NCI-H1417 treated with DMSO at 0.1 percent for 48 hours (cell line): ENCODE data around the gene POLR2B.
"Not testable (repeated sequence)": the region's sequence is repeated elsewhere in the genome, so short reads cannot be mapped to it uniquely, and the experiment has no call there.

Source experiments
- DNase-seq: peaks from one replicate; lab custom pipeline; 2025; lab: John Stamatoyannopoulos, UW

Gene POLR2B

DNA sequence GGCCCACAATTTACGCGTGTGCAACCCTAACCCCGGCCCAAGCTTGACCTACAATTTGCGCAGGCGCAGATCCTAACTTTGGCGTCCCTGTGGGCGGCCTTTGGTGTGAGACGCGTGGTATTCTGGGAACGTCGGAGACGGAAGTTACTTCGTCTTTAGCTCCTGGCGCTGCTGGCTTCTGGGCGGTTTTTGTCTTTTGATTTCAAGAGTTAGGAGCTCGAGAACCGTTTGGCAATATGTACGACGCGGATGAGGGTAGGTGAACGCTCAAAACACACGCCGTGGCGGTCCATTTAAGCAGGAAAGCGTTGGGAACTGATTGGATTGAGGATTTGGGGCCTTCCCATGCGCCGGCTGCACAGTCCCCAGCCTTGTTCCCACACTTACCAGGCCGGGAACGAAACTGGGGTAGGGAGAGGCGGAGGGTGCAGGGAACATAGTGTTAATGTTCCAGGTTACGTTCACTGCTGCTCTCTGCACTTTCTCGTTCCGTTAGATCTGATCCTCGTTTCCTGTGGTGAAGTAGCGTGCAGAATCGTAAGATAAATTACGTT, at the start of gene POLR2B:
POLR2B (plus strand) TSS at position 147 of the 554 bp plus-strand sequence; CDS start at position 237, 90 bp downstream.
- peak; percentile 58 for DNase-seq

- no peak for DNase-seq
These were observed 48.1 kb upstream of the POLR2B start for GRCh38 chr4:56930638-56931037.

DNA sequence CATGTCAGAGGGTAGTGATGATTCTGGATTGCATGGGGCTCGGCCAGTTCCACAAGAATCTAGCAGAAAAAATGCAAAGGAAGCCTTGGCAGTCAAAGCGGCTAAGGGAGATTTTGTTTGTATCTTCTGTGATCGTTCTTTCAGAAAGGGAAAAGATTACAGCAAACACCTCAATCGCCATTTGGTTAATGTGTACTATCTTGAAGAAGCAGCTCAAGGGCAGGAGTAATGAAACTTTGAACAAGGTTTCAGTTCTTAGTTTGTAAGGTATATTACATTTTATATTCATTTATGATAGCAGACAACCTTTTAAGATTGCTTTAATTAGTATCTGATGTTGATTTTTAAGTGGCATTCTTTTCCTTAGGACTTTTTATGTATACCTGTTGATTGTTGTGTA, 46.8 kb upstream of the POLR2B start:
- DNase-seq: no peak

GRCh38 chr4:56937262-56937661, 41.4 kb upstream of the POLR2B start:
- no peak for DNase-seq

DNA sequence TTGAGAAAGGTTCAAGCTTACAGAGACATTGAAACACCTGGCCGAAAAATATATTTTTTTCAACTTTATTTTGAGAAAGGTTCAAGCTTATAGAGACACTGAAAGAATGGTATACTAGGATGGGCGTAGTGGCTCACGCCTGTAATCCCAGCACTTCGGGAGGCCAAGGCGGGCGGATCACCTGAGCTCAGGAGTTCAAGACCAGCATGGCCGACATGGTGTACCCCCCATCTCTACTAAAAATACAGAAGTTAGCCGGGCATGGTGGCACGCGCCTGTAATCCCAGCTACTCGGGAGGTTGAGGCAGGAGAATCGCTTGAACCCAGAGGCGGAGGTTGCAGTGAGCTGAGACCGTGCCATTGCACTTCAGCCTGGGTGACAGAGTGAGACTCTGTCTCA, 38.9 kb upstream of the POLR2B start:
- not testable (repeated sequence) for DNase-seq

DNA sequence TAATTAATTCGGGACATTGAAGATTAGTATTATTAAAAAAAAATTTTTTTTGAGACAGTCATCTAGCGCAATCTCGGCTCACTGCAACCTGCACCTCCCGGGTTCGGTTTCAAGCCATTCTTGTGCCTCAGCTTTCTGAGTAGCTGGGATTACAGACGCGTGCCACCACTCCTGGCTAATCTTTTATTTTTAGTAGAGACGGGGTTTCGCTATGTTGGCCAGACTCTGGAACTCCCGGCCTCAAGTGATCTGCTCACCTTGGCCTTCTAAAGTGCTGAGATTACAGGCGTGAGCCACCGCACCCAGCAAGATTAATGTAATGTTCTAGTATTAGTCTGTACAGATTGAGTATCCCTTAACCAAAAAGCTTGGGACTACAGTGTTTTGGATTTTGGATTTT, 38.3 kb upstream of the POLR2B start:
- no peak for DNase-seq

DNA sequence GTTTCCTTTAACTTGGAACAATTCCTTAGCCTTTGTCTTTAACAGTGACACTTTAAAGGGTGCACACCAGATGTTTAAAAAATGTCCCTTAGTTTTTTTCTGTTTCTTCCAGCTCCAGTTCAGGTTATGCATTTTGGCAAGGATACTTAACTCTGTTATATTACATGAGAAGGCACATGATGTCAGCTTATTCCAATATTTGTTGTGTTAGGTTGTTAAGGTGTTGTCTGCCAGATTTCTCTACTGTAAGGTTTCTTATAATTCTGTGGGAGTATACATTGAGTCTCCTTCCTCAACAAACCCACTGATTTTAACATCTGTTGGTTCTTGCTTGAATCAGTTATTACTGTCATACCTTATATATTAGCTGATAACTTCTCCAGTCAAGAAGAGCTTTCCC, 37.7 kb upstream of the POLR2B start:
- no peak for DNase-seq

DNA sequence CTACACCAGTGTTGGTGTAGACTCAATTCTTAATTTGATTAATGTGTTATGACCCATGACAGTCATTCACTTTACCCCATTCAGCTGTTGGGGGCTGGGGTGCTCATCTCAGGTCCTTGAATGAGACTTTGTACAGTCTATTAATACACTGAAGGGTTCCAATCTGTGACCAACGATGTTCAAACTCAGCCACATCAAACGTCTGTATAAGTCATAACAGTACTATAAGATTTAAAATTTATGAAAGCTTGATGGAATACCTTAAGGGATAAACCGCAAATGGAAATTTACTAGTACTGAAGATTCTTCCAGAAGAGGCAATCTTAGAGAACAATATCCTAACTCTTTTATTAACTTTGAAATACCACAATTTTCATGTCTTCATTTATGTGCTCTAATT, 37.3 kb upstream of the POLR2B start:
- DNase-seq: no peak

DNA sequence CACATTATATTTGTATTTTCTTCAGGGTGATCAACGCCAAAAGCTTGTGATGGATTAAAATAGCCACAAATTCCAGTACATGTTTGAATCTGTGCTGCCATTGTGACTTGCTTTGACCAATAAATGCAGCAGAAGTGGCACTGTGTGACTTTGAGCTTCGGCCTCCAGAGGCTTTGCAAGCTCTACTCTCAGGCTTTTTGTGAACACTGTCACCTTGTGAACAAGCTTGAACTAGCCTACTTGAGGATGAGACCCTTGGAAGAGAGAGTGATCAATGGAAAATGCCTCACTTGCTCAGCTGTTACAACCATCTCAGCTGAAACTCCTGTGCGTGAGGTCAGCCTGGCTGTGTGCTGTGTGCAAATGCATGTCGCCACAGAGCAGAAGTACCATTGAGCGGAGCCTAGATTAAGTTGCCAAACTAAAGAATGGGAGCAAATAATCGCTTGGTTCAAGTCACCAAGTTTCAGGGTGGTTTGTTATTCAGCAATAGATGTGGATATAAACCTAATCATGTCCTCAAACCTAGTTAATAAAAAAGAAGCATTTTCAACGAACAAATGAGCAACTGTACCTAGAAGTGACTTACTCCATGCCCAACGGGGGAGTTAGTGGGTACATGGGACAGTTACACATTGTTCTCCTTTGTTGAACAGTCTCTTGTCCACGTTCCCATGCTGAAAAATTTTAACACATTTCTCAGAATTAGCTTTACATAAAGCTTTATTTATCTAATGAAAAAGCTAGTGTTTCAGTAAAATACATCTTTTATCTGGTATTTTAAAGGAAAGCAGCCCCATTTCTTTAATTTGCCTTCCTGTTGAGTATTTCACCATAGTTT, 24.8 kb upstream of the POLR2B start:
- DNase-seq: no peak

DNA sequence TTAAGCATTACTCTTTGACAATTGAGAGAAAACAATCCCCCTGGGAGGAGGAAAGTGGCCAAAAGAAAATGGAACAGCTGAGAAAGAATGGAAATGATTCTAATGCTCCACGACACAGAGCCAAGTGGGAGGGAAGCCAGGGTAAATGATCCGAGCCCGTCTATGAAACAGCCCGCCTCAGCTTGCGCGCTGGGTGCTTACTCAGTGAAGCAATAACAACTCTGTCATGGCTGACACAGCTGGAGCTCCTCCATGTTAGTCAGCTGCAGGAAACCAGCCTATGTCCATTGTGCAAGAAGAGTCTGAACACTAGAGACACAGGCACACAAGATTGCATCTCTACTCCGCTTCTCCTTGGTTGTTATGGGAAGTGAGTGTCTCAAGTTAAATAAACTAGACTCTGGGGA, 20.6 kb upstream of the POLR2B start:
- no peak for DNase-seq

- no peak for DNase-seq
These were observed 19.6 kb upstream of the POLR2B start for GRCh38 chr4:56959100-56959499.

- DNase-seq: no peak
These were observed 17.6 kb upstream of the POLR2B start for GRCh38 chr4:56961107-56961500.

DNA sequence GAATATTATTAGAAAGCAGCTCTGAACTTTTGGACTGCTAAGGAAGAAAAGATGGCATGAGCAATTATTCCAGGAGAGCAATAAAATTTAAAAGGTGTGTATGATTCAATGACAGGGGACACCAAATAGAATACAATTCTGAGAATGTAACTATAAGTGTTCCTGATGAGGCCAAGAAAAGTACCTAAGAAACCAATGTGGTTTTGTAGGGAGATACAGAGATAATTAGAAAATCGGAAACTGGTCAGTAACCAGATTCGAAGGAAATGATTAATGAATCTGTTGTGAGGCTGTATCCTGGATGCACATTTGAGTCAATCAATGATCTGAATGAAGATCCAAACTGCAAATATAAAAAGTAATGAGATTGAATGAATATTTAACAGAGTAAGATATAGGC, 7.3 kb upstream of the POLR2B start:
- DNase-seq: no peak

GRCh38 chr4:56972389-56972788, 6.3 kb upstream of the POLR2B start:
- no peak for DNase-seq

- no peak for DNase-seq
These were observed 5.9 kb upstream of the POLR2B start for GRCh38 chr4:56972809-56973208.

- no peak for DNase-seq
These were observed 5.4 kb upstream of the POLR2B start for GRCh38 chr4:56973336-56973735.

- DNase-seq: no peak
These were observed 2.3 kb upstream of the POLR2B start for GRCh38 chr4:56976283-56976836.

- no peak for DNase-seq
These were observed 1.8 kb upstream of the POLR2B start for GRCh38 chr4:56976837-56977320.

GRCh38 chr4:56977321-56978012, 1.2 kb upstream of the POLR2B start, which contains the start of gene NOA1:
TSS of gene NOA1 (minus strand) at chr4:56977606. CDS start at chr4:56977585, 21 bp downstream.
- DNase-seq: peak; percentile 91

GRCh38 chr4:56979421-56980072, 851 bp downstream of the POLR2B start:
- DNase-seq: no peak

GRCh38 chr4:56981795-56982201, 3.1 kb downstream of the POLR2B start:
- no peak for DNase-seq

DNA sequence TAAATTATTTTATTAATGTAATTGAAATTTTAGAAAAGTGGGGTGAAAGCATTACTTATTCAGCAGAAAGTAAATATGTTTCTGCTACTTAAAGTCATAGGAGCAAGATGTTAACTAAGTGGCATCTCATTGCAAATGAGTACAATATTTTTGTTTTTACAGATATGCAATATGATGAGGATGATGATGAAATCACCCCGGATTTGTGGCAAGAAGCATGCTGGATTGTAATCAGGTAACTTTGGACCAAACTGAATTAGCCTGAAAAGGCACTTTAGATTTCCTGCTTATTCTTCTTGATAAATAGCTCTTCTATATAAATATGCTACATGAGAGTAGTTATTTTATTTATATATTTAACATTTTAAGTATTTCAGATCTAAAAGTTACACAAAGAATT, 7.5 kb downstream of the POLR2B start:
- DNase-seq: no peak
